K562 (cell line): ENCODE data around the gene HACL1. TPM values are rescaled to one million over a fixed set of nuclear protein-coding genes. Genes with fewer than 3 reads are reported as not detected.

Experiments used
- CAMTA2 ChIP-seq: fragments of 250-450 bp; sonication (Bioruptor Pico); conservative IDR thresholded peaks from 2 replicates; pipeline ENCODE4 v1.5.1; 2022
- CREBBP ChIP-seq: IDR thresholded peaks from one replicate; pipeline ENCODE4 v1.6.1; 2012; ENCODE audit warnings: low read depth, mild to moderate bottlenecking, control low read depth, inconsistent platforms, low read length
- CXXC5 ChIP-seq: fragments of 250-450 bp; sonication (Bioruptor Pico); IDR thresholded peaks from 2 replicates; pipeline ENCODE4 v1.8.0; 2022; ENCODE audit warnings: inconsistent platforms, mild to moderate bottlenecking, moderate library complexity
- ELF2 ChIP-seq: fragments of 250-450 bp; sonication (Bioruptor Pico); IDR thresholded peaks from 2 replicates; pipeline ENCODE4 v1.5.0; 2021; ENCODE audit warnings: mild to moderate bottlenecking
- FOXM1 ChIP-seq, 2 experiments: fragments of 450-650 bp in 1 of 2; sonication (generic) in 1 of 2; formaldehyde crosslinking in 1 of 2; IDR thresholded peaks; 2 replicates each; pipeline versions ENCODE4 v1.6.1 to v1.9.0; 2017 to 2022; ENCODE audit warnings: low read depth in 2 of 2, mild to moderate bottlenecking in 2 of 2, missing genetic modification reagents in 1 of 2, moderate library complexity in 1 of 2
- LARP7 ChIP-seq: fragments of 450-650 bp; IDR thresholded peaks from 2 replicates; pipeline ENCODE4 v1.6.1; 2016
- MAFG ChIP-seq: fragments of 450-650 bp; conservative IDR thresholded peaks from 2 replicates; pipeline ENCODE4 v1.6.1; 2016; ENCODE audit warnings: missing genetic modification characterization, missing compliant biosample characterization
- PRPF4 ChIP-seq: fragments of 200-400 bp; formaldehyde crosslinking; IDR thresholded peaks from one replicate; pipeline ENCODE4 v1.6.1; 2017; ENCODE audit warnings: low read length, low read depth, mild to moderate bottlenecking; ENCODE audit not compliant: insufficient read depth, poor library complexity, severe bottlenecking
- TCFL5 ChIP-seq: fragments of 250-450 bp; sonication (Bioruptor Pico); conservative IDR thresholded peaks from 2 replicates; pipeline ENCODE4 v1.6.1; 2021; ENCODE audit warnings: mild to moderate bottlenecking, moderate library complexity, matching md5 sums
- ZBTB8A ChIP-seq: fragments of 450-650 bp; IDR thresholded peaks from 2 replicates; pipeline ENCODE4 v1.6.1; 2018; ENCODE audit warnings: mild to moderate bottlenecking, moderate library complexity; ENCODE audit not compliant: partially characterized antibody
- ZFP30 ChIP-seq: fragments of 250-450 bp; sonication (Bioruptor Pico); IDR thresholded peaks from 2 replicates; pipeline ENCODE4 v1.8.0; 2022; ENCODE audit warnings: moderate library complexity, mild to moderate bottlenecking, inconsistent platforms, borderline replicate concordance
- ZKSCAN3 ChIP-seq: fragments of 250-450 bp; sonication (Bioruptor Pico); IDR thresholded peaks from 2 replicates; pipeline ENCODE4 v1.4.0; 2020
- ZNF140 ChIP-seq: fragments of 250-450 bp; sonication (Bioruptor Pico); IDR thresholded peaks from 2 replicates; pipeline ENCODE4 v1.8.0; 2021; ENCODE audit warnings: moderate library complexity, mild to moderate bottlenecking, inconsistent platforms
- ZNF384 ChIP-seq: IDR thresholded peaks from 2 replicates; pipeline ENCODE4 v1.6.1; 2012; ENCODE audit warnings: low read depth, low read length, improper control_type of control experiment
- ZNF561 ChIP-seq: fragments of 450-650 bp; formaldehyde crosslinking; conservative IDR thresholded peaks from 2 replicates; pipeline ENCODE4 v1.4.0; 2020; ENCODE audit warnings: mild to moderate bottlenecking, moderate library complexity
- ZNF707 ChIP-seq: fragments of 250-450 bp; sonication (Bioruptor Pico); conservative IDR thresholded peaks from 2 replicates; pipeline ENCODE4 v1.8.0; 2022; ENCODE audit warnings: inconsistent platforms, mild to moderate bottlenecking, moderate library complexity
- polyA plus RNA-seq, 8 experiments: library from polyadenylated mRNA; depleted of rRNA in 4 of 8; stranded (reverse) in 5 of 8; unstranded in 3 of 8; fragments of >200 nt; fragmentation: Nextera tagmentation in 2 of 8; fragmentation: Illumina TruSeq in 1 of 8; extraction: Ambion mirVana in 2 of 8; extraction: Trizol in 1 of 8; gene quantifications; 2 replicates each; pipeline versions ENCODE4 v1.2.1 to v1.2.3, GENCODE V29; 2011 to 2014; ENCODE audit warnings: inconsistent platforms in 1 of 8, missing spikeins in 1 of 8
- total RNA-seq, 7 experiments: library from RNA; depleted of rRNA in 6 of 7; stranded (reverse); fragments of >200 nt in 6 of 7; fragmentation: Illumina TruSeq in 2 of 7; extraction: Trizol in 2 of 7; gene quantifications; 2 replicates each; pipeline versions ENCODE4 v1.2.1 to v1.2.3, GENCODE V29; 2011 to 2021; ENCODE audit warnings: low replicate concordance in 1 of 7
- TF ChIP-seq, protein P1 (sequence below): fragments of 450-650 bp; IDR thresholded peaks from 2 replicates; pipeline ENCODE4 v1.6.1; 2018; ENCODE audit not compliant: partially characterized antibody
- TF ChIP-seq, protein P2 (sequence below): fragments of 450-650 bp; IDR thresholded peaks from 2 replicates; pipeline ENCODE4 v1.6.1; 2017; ENCODE audit warnings: antibody characterized with exemption
- TF ChIP-seq, protein P3 (sequence below): fragments of 450-650 bp; formaldehyde crosslinking; conservative IDR thresholded peaks from 2 replicates; pipeline ENCODE4 v1.4.0; 2022; ENCODE audit warnings: mild to moderate bottlenecking, missing genetic modification characterization

HACL1 gene
- total and polyA plus RNA-seq, 9 of the 15 experiments (the other 6 are each of a cell fraction or from before 2014, with no cell fraction given): 18.9 to 61.5 (median 30.5) TPM

DNA sequence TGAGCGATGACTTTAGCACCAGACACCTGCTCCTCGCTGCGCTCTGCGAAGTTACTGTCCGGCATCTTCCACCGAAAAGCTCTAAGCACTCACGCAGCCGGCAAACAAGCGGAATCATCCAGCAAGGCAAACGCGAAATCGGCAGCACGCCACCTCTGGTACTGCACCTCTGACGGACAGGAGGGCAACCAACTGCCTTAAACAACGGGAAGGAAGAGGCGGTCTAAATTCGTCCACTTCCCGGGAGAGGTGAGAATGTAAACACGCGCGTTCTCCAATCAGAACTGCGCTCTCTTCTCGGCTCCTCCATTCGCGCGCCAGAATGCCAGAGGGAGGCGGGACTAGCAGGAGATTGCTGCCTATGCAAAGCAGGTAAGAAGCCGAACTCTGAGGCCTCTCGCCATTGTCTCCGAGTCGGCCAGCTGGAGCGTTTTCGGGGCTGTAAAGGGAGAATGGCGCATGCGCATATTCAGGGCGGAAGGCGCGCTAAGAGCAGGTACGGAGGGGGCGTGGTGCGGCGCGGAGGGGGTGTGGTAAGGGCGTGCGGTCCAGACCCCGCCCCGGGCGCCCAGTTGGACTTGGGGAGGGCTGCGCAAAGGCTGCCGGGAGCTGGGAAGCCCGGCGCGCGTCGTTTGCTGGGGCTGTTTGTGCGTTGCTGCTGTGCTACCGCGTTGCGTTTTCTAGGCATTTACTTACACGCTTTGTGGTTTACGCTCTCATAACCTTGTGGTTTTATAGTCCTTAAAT is at the start of gene HACL1, which contains the start of gene BTD (continued):
- no peak for TF ChIP-seq ZKSCAN3 (CRISPR knock-in tag)
- no peak for TF ChIP-seq CREBBP
- no peak for TF ChIP-seq PRPF4
- TF ChIP-seq, protein P1, sequence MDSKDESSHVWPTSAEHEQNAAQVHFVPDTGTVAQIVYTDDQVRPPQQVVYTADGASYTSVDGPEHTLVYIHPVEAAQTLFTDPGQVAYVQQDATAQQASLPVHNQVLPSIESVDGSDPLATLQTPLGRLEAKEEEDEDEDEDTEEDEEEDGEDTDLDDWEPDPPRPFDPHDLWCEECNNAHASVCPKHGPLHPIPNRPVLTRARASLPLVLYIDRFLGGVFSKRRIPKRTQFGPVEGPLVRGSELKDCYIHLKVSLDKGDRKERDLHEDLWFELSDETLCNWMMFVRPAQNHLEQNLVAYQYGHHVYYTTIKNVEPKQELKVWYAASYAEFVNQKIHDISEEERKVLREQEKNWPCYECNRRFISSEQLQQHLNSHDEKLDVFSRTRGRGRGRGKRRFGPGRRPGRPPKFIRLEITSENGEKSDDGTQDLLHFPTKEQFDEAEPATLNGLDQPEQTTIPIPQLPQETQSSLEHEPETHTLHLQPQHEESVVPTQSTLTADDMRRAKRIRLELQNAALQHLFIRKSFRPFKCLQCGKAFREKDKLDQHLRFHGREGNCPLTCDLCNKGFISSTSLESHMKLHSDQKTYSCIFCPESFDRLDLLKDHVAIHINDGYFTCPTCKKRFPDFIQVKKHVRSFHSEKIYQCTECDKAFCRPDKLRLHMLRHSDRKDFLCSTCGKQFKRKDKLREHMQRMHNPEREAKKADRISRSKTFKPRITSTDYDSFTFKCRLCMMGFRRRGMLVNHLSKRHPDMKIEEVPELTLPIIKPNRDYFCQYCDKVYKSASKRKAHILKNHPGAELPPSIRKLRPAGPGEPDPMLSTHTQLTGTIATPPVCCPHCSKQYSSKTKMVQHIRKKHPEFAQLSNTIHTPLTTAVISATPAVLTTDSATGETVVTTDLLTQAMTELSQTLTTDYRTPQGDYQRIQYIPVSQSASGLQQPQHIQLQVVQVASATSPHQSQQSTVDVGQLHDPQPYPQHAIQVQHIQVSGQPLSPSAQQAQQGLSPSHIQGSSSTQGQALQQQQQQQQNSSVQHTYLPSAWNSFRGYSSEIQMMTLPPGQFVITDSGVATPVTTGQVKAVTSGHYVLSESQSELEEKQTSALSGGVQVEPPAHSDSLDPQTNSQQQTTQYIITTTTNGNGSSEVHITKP: peak; percentile 19
- no peak for TF ChIP-seq TCFL5 (CRISPR knock-in tag)
- no peak for TF ChIP-seq ZNF707 (CRISPR knock-in tag)
- no peak for TF ChIP-seq LARP7
- TF ChIP-seq ZNF384: no peak
- TF ChIP-seq, protein P2, sequence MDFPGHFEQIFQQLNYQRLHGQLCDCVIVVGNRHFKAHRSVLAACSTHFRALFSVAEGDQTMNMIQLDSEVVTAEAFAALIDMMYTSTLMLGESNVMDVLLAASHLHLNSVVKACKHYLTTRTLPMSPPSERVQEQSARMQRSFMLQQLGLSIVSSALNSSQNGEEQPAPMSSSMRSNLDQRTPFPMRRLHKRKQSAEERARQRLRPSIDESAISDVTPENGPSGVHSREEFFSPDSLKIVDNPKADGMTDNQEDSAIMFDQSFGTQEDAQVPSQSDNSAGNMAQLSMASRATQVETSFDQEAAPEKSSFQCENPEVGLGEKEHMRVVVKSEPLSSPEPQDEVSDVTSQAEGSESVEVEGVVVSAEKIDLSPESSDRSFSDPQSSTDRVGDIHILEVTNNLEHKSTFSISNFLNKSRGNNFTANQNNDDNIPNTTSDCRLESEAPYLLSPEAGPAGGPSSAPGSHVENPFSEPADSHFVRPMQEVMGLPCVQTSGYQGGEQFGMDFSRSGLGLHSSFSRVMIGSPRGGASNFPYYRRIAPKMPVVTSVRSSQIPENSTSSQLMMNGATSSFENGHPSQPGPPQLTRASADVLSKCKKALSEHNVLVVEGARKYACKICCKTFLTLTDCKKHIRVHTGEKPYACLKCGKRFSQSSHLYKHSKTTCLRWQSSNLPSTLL: no peak
- TF ChIP-seq CXXC5: peak; percentile 87
- no peak for TF ChIP-seq ZNF561 (CRISPR knock-in tag)
- peak; percentile 88 for TF ChIP-seq FOXM1 (IDR thresholded peaks at IDR 0.05; ENCODE audit: low read depth)
- 0 out of 2 replicates have a peak, but pooled peaks have one; percentile 37 for TF ChIP-seq FOXM1 (CRISPR knock-in tag; IDR thresholded peaks at IDR 0.05; ENCODE audit: low read depth)
- TF ChIP-seq, protein P3, sequence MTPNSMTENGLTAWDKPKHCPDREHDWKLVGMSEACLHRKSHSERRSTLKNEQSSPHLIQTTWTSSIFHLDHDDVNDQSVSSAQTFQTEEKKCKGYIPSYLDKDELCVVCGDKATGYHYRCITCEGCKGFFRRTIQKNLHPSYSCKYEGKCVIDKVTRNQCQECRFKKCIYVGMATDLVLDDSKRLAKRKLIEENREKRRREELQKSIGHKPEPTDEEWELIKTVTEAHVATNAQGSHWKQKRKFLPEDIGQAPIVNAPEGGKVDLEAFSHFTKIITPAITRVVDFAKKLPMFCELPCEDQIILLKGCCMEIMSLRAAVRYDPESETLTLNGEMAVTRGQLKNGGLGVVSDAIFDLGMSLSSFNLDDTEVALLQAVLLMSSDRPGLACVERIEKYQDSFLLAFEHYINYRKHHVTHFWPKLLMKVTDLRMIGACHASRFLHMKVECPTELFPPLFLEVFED (CRISPR knock-in tag): no peak
- no peak for TF ChIP-seq CAMTA2
- TF ChIP-seq ZFP30: no peak
- TF ChIP-seq ELF2 (CRISPR knock-in tag): no peak
- no peak for TF ChIP-seq MAFG
- no peak for TF ChIP-seq ZNF140 (CRISPR knock-in tag)
- no peak for TF ChIP-seq ZBTB8A
